GM18499 (cell line): ENCODE measurements around the gene PPP6R1.
"Not testable (repeated sequence)": the region's sequence is repeated elsewhere in the genome, so short reads cannot be mapped to it uniquely, and the experiment has no call there.

ENCODE experiments used
- ATAC-seq: cut with Tn5 transposase; IDR thresholded peaks from one replicate; pipeline ENCODE4 v1.9.1; 2021; ENCODE audit warnings: moderate number of reproducible peaks; ENCODE audit not compliant: insufficient read depth, unreplicated experiment

PPP6R1 gene

DNA sequence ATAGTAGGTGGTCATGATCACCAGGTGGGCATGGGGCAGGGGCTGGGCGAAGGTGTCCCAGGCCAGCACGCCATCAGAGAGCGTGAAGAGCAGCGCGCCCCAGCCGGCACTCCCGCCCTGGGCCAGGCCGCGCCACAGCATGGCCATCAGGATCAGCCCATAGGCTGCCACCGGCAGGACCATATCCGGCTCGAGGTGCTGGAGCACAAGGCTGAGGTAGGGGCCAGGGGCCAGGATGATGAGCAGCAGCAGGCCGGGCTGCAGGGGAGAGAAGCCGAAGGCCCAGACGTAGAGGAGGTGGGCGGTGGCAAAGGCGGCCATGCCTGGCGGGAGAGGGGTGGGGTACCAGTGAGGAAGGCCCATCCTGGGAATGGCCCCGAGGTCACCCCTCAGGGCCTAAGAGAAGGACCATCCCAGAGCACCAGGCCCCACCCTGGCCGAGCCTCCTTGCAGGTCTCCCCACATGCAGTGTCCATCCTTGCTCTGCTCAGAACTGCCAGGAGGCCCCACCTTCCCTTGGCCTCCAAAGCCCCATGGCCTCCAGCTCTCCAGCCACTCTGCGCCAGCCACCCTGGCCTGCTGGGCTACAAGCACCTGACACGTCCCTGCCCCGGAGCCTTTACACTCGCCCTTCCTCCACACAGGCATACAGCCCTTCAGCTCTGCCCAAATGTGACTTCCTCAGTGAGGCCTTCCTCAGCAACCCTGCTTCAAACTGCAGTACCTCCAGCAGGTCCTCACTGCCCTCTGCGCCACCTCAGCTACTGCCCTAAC is 31.4 kb downstream of the PPP6R1 start:
- no peak for ATAC-seq

DNA sequence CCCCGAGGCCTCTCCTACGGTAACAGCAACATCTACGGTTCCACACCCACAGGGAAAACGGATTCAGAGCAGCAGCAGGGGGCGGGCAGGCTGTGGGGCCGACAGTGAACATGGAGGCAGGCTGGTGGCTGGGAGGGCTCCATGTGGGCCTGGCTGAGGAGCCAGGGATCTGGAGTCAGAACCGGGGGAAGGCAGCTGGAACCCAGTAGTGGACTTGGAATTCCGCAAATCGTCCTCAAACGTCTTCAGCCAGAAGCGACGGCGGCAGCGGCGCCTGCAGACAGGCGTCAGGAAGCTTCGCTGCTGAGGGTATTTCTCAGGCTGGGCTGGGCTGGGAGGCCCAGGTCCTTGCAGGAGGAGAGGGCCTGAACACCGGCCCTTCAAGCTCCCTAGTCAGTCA is 32.0 kb downstream of the PPP6R1 start:
- no peak for ATAC-seq

DNA sequence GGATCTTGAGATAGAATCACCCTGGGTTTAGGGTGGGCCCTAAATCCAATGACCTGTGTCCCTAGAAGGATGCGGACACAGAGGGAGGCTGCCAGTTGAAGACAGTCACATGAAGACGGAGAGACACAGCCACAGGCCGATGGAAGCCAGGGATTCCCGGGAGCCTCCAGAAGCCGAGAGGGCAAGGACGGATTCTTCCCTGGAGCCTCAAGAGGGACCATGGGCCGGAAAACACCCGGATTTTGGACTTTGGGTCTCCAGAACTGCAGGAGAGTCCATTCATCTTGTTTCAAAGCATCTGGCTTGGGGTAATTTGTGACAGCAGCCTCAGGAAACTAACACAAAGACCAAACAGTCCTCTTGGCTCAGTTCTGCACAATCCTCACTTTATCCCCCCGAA is 32.5 kb downstream of the PPP6R1 start:
- no peak for ATAC-seq

DNA sequence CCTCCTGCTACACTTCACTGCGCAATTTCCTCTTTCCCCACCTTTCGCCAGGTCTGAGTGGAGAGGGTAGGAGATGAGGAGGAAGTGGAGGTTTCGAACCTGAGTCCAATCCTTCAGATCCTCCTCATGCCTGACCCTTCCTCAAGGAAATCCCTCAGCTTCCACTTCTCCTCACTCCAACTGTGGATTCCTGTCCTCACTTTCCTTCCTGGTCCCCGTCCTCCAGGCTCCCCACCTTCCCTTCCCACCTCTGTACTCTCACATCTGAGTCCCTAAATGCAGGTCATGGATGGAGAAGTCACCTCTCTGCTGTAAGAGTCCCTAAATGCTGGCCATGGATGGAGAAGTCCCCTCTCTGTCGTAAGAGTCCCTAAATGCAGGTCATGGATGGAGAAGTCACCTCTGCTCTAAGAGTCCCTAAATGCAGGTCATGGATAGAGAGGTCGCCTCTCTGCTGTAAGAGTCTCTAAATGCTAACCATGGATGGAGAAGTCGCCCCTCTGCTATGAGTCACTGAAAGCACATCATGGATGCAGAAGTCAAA is 33.3 kb downstream of the PPP6R1 start:
- no peak for ATAC-seq

DNA sequence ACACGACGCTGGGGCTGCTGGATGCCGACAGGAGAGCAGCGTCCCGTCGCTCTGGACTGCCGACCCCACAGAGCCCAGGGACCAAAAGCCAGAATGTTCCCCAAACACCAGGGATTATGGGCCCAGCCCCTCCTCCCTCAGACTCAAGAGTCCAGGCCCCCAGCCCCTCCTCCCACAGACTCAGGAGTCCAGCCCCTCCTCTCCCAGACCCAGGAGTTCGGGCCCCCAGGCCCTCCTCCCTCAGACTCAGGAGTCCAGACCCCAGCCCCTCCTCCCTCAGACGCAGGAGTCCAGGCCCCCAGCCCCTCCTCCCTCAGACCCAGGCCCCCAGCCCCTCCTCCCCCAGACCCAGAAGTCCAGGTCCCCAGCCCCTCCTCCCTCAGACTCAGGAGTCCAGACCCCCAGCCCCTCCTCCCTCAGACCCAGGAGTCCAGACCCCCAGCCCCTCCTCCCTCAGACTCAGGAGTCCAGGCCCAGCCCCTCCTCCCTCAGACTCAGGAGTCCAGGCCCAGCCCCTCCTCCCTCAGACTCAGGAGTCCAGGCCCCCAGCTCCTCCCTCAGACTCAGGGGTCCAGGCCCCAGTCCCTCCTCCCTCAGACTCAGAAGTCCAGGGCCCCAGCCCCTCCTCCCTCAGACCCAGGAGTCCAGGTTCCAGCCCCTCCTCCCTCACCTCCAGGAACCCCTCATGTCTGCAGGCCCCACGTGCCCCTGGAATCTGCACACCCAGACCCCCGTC is 34.0 kb downstream of the PPP6R1 start:
- not testable (repeated sequence) for ATAC-seq

DNA sequence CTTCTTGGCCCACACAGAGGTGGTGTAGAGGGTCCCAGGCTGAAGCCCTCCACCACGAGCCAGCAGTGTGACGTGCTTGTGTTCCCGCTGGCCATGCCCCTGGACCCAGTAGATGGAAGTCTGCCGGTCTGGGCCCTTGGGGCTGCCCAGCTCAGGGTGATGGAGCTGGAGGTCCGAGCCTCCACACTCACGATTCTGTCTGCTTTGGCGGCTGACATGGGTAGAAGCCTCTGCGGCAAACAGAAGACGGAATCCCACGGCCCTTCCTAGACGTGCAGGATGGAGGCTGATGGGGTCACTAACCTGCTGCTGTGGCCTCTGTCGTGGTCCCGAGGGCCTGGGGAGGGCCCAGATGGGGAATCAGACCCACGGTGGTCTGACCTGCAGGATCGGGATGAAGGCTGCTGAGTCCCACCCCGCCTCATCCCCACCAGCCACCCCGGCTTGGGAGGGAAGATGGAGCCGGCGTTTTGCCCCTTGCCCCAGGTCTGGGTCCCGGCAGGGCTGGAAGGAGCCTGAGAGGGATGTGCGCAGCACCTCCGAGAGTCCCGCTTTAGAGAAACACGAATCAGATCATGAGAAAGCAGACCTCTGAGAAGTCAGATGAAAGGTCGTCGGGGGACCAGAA is 34.7 kb downstream of the PPP6R1 start:
- no peak for ATAC-seq

DNA sequence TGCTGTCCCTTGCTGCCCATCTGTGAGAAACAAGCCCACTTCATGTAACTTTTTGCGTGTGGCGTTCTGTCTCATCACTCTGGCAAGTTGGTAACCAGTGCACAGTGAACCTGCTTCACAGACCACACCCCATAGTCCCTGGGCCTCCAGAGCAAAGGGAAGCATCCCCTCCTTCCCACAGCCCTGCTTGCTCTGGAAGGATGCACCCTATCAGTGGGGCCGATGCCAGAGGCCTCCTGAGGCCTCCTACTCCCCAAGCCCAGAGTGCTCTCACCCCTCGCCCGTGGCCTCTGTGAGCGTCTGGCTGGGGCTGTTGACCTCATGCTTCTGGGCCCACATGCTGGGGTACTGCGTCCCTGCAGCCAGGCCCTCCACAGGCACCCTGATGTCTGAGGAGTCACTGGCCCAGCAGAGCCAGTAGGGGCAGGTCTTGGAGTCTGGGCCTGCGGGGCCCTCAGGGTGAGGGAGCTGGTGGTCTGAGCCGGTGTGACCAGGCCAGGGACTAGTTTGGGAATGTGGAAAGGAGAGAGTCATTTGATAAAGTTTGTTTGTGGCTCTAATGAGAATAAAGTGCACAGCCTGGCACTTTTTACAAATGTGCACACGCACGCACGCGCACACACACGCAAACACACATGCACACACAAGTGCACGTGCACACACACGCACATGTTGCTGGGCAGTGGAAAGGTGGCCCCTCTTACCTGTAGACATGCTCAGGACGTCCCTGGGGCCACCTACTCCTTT is 35.4 kb downstream of the PPP6R1 start:
- ATAC-seq = no peak

DNA sequence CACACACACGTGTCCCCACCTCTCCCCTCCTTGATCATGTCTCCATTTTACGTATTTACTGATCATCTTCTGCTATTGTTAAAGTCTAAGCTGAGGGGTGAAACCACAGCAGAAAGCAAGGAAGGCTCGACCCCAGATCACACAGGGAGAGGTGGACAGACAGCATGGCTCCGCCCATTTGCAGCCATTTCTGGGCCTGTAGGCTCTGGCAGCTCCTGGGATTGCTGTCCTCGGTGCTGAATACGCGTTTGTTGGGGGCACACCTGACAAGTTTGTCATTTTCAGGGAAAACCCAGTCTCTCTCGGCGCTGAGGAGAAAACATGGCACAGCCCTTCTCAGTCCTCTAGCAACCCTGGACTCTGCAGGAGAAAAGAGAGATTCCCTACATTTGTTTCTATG is 38.3 kb downstream of the PPP6R1 start:
- ATAC-seq = no peak

DNA sequence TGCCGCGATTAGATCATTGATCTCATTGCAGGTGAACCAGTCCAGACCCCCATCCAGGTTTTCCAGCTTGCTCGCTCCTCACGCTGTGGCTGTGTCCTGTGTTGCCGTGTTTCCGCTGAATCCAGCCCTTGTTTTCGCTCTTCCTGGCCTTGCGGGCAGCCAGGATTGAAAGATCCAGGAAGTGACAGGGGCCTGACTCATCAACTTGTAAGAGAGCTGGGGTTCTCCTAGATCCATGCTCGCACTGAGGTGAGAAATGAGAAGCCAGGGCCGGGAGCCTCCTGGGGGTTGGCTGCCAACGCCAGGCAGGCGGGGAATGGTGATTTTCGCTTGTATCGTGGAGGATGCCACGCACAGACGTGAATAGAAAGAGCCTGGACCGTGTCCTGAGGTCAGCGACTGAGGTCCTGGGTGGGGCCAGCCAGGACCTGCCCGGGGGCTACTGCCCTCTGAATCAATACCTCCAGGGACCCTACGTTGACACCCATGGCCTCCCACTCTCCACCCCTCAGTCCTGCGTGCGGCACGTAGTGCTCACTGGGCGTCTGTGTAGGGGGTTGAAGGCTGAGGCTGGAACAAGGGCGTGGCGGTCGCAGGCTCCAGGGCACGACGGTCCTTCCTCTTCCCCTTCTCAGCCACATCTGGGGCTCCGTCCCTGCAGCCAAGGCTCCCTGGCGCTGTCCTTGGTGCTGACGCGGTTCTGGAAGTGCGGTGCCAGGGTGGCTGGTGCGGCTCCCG is 42.2 kb downstream of the PPP6R1 start:
- no peak for ATAC-seq

DNA sequence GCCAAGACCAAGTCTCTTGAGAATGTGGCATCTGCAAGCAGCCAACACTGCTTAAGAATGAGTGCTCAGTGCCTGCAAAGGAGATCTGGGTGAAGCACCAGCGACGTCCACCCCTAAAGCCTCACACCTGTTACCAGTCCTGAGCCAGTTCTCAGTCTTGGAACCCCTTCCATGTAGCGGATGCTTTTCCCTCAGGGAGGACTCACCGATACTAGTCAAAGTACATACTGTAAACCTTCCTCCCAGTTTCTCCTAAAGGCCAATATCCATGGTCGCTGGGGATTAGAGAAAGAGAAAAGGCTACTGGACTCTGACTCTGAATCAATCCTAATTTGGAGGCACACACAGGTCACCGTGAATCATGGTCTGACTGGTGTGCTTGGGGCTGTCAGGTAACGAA is 45.3 kb downstream of the PPP6R1 start:
- no peak for ATAC-seq

DNA sequence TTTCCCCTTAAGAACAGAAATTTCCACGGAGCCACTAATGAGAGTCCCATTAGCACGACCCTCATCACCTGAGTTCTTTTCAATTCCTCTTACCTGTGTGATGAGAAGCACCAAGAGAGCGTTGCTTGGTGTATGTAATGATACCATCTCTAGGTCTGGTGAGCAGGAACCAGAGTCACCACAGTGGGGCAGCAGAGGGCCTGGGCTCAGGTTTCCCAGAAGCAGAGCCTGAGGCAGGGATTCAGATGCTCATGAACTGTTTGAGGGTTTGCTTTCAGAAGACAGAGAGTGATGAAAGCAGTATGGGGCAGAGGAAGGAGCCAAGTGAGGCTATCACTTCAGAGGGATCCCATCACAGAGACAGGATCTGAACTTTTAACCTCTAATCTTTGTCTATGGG is 46.4 kb downstream of the PPP6R1 start:
- no peak for ATAC-seq

DNA sequence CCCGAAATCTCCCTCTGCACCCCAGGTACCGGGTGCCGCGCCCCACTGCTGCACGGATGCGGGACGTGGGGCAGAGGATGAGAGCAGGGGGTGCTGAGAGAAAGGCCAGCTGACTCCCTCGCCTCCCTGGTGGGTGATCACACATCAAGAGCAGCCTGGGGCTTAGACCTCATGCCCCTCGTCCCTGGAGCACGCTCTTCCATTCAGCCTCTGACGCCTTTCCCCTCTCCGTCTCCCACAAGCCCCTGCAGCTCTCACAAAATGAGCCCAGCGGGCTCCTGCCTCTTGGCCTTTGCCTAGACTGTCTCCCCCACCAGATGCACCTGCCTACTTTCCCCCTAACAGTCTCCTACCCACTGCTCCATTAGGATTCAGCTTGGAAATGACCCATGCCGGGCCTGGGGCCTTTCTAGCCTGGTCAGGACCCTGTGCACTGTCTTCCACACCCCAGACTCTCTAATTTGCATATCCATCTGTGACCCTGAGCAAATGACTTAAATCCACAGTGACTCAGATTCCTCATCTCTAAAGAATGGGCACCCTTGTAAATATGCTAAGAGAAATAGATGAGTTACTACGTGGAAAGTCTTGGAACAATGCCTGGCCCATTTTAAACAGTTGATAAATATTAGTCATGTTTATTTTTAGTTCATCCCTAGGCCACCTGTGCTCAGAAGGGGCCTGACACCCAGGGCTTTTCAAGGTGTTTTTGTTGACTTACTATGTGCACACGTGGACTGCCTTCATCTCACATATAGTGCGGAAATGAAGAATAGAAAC is 48.9 kb downstream of the PPP6R1 start:
- ATAC-seq = no peak

DNA sequence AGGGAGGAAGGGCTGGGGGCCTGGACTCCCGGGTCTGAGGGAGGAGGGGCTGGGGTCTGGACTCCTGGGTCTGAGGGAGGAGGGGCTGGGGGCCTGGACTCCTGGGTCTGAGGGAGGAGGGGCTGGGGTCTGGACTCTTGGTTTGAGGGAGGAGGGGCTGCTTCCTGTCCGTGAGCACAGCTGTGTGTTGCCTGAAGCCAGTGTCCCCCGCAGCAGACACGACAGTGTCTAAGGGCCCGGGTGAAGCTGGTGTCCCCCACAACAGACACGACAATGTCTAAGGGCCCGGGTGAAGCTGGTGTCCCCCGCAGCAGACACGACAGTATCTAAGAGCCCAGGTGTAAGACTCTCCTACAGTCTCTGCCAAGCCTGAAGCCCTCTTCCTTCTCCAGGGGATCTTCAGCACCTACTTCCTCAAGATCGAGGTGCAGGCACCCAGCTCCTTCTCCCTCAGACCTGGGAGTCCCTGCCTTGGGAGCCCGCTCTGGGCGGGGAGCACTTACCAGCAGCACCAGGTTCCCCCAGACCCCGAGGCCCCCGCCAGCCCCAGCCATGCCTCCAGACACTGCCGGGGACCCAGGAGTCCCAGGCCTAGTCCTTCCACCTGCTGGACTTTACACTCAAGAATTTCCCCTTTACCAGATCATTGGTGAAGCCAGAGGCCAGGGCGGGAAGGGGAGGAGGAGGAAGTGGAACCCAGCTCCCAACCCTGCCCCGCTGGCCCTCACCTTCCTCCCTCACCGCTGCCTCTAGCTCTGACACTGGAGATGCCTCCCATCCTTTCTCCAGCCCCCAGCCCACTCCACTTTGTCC is 49.7 kb downstream of the PPP6R1 start, which contains the start of gene PTPRH:
Gene PTPRH, minus strand, starts transcription at position 622 of the 813 bp plus-strand sequence. Its CDS starts 68 bp downstream, at position 554.
- ATAC-seq = no peak

DNA sequence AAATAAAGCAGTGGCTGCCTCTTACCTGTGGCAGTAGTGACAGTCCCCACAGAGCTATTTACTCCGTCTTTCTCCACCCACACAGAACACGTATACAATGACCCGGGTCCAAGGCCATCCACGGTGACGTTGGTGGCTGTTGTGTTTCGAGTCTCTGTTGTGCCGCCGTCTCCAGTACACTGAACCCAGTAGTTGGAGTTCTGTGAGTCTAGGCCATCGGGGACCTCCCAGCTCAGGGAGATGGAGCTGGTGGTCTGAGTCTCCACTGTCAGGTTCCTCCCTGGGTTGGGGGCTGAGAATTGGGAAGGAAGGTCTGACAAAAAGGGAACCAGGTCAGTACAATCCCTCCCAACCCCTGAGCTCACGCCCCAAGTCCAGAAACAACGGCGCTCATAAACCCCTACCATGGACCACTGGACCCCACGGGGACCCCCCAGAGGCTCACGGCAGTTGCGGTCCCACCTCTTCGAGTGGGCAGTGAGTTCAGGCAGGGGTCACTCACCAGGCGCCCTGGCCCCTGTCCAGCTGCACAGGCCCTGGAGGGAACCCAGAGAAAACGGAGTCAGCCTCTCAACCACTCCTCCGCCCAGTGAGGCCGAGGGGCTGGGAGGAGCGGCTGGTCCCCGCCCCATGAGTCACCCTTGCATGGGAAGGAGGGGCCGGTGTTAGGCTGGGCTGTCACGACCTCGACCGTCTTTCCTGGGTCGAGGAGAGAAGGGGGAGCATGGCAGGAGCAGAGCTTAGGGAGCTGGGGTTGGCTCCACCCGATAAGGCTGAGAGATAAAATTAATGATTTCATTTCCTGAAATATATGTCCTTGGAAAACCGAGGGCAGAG is 51.9 kb downstream of the PPP6R1 start:
- no peak for ATAC-seq

DNA sequence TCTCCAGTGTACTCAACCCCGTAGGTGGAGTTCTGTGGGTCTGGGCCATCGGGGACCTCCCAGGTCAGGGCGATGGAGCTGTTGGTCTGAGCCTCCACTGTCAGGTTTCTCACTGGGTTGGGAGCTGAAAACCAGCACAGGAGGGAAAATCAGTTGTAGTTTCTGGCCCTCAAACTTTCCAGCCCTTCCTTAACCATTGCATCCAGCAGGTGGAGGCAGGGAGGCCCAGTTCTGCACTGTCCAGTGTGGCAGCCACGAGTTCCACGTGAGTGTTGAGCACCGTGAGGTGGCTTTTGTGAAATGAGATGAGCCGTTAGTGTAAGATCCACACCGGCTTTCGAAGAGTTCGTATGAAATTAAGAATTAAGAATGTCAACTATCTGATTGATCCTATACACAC is 56.6 kb downstream of the PPP6R1 start:
- not testable (repeated sequence) for ATAC-seq

DNA sequence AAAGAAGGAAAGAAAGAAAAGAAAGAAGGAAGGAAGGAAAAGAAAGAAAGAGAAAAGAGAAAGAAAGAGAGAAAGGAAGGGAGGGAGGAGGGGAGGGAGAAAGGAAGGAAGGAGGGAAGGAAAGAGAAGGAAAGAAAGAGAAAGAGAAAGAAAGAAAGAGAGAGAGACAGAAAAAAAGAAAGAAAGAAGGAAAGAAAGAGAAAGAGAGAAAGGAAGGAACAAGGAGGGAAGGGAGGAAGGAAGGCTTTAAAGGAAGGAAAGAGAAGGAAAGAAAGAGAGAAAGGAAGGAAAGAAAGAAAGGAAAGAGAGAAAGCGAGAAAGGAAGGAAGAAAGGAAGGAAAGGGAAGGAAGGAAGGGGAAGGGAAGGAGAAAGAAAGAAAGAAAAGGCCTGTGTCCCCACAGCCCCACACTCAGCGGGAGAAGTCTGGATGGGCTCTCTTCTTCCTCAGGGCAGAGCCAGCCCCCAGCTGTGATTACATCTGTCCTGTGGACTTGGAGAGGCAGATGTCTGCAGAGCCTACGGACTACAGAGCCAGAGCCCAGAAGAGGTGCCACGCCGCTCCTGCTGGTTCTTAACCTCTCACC is 59.1 kb downstream of the PPP6R1 start:
- ATAC-seq = no peak

DNA sequence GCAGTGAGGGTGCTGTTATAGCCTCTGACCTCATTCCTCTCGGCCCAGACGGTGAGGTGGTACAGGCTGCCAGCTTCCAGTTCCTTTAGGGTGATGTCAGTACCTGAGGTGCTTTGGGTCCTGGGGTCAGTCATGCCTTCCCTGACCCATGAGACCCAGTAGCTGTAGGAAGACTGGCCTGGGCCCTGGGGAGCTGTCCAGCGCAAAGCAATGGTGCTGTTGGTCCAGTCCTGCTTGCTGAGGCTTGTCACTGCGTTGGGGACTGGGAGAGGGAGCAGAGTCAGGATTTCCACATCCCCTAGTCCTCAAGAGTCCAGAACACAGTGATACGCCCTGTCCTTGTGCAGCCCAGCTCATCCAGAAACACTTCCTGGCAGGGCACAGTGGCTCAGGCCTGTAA is 60.2 kb downstream of the PPP6R1 start:
- no peak for ATAC-seq
